GM12878 (cell line): ENCODE data around the gene SGF29.

Source experiments
- EP300 ChIP-seq, 2 experiments: fragments of 150-350 bp in 1 of 2; IDR thresholded peaks; 2 replicates each; pipeline ENCODE4 v1.6.1; 2011 to 2012; ENCODE audit warnings: low read depth in 2 of 2, low read length in 2 of 2, borderline replicate concordance in 1 of 2, improper control_type of control experiment in 1 of 2, inconsistent platforms in 1 of 2; ENCODE audit not compliant: control insufficient read depth in 1 of 2
- HDAC2 ChIP-seq: fragments of 200-600 bp; sonication (generic); IDR thresholded peaks from 2 replicates; pipeline ENCODE4 v1.6.1; 2017
- KAT2A ChIP-seq: conservative IDR thresholded peaks from 2 replicates; pipeline ENCODE4 v1.6.1; 2011; ENCODE audit warnings: low read depth, low read length; ENCODE audit not compliant: control insufficient read depth
- MTA2 ChIP-seq: fragments of 450-650 bp; IDR thresholded peaks from 2 replicates; pipeline ENCODE4 v1.6.1; 2016; ENCODE audit warnings: low read depth, mild to moderate bottlenecking, moderate library complexity
- NR2C2 ChIP-seq: IDR thresholded peaks from 2 replicates; pipeline ENCODE4 v1.6.1; 2011; ENCODE audit warnings: borderline replicate concordance, low read depth; ENCODE audit not compliant: control insufficient read depth, insufficient read length
- POLR2A ChIP-seq: IDR thresholded peaks from 2 replicates; pipeline ENCODE4 v1.6.1; 2011; ENCODE audit warnings: low read depth, mild to moderate bottlenecking, low read length
- ZNF207 ChIP-seq: fragments of 450-650 bp; IDR thresholded peaks from 2 replicates; pipeline ENCODE4 v1.6.1; 2014; ENCODE audit warnings: antibody characterized with exemption, mild to moderate bottlenecking, borderline replicate concordance
- ZZZ3 ChIP-seq: IDR thresholded peaks from 2 replicates; pipeline ENCODE4 v1.6.1; 2011; ENCODE audit warnings: low read depth; ENCODE audit not compliant: control insufficient read depth, insufficient read length
- TF ChIP-seq, protein P1 (sequence below), 3 experiments: IDR thresholded peaks in 2 of 3; conservative IDR thresholded peaks in 1 of 3; 2 replicates each; pipeline ENCODE4 v1.5.1; 2011; ENCODE audit warnings: low read depth in 3 of 3, low read length in 3 of 3, mild to moderate bottlenecking in 3 of 3, control low read depth in 2 of 3, moderate library complexity in 2 of 3, inconsistent platforms in 1 of 3, mixed read lengths in 1 of 3; ENCODE audit not compliant: control insufficient read depth in 2 of 3, insufficient read depth in 1 of 3; ENCODE audit errors: extremely low read depth in 1 of 3
- TF ChIP-seq, protein P2 (sequence below): fragments of 450-650 bp; IDR thresholded peaks from 2 replicates; pipeline ENCODE4 v1.6.1; 2018; ENCODE audit warnings: borderline replicate concordance, mild to moderate bottlenecking; ENCODE audit not compliant: partially characterized antibody

DNA sequence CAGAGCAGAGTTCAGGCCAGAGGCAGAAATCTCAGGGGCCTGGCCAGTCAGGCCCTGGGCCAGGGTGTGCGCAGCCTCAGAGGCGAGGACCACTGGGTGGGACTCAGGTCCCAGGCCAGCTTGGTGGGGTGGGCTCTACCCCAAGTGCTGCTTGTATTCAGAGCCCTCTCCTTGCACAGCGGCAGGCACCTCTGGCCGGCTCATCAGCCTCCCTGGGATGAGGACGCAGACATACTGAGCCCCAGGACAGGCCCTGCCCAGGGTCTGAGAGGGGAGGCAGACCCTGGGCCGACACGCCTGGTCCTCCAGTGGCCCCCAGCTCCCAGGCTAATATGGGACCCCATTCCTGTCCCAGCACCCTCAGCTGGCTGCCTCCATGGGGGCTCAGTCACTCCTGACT is 39.5 kb upstream of the SGF29 start:
- TF ChIP-seq, protein P1, sequence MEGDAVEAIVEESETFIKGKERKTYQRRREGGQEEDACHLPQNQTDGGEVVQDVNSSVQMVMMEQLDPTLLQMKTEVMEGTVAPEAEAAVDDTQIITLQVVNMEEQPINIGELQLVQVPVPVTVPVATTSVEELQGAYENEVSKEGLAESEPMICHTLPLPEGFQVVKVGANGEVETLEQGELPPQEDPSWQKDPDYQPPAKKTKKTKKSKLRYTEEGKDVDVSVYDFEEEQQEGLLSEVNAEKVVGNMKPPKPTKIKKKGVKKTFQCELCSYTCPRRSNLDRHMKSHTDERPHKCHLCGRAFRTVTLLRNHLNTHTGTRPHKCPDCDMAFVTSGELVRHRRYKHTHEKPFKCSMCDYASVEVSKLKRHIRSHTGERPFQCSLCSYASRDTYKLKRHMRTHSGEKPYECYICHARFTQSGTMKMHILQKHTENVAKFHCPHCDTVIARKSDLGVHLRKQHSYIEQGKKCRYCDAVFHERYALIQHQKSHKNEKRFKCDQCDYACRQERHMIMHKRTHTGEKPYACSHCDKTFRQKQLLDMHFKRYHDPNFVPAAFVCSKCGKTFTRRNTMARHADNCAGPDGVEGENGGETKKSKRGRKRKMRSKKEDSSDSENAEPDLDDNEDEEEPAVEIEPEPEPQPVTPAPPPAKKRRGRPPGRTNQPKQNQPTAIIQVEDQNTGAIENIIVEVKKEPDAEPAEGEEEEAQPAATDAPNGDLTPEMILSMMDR (IDR thresholded peaks at IDR 0.05 in 2 of 3, conservative IDR thresholded peaks at IDR 0.05 in 1 of 3; ENCODE audit: control insufficient read depth in 2 of 3, extremely low read depth in 1 of 3, insufficient read depth in 1 of 3, low read depth in 3 of 3, low read length in 3 of 3): no peak
- TF ChIP-seq ZNF207: no peak
- TF ChIP-seq, protein P2, sequence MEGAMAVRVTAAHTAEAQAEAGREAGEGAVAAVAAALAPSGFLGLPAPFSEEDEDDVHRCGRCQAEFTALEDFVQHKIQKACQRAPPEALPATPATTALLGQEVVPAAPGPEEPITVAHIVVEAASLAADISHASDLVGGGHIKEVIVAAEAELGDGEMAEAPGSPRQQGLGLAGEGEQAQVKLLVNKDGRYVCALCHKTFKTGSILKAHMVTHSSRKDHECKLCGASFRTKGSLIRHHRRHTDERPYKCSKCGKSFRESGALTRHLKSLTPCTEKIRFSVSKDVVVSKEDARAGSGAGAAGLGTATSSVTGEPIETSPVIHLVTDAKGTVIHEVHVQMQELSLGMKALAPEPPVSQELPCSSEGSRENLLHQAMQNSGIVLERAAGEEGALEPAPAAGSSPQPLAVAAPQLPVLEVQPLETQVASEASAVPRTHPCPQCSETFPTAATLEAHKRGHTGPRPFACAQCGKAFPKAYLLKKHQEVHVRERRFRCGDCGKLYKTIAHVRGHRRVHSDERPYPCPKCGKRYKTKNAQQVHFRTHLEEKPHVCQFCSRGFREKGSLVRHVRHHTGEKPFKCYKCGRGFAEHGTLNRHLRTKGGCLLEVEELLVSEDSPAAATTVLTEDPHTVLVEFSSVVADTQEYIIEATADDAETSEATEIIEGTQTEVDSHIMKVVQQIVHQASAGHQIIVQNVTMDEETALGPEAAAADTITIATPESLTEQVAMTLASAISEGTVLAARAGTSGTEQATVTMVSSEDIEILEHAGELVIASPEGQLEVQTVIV: no peak
- TF ChIP-seq MTA2: no peak
- TF ChIP-seq EP300 (IDR thresholded peaks at IDR 0.05; ENCODE audit: borderline replicate concordance in 1 of 2, control insufficient read depth in 1 of 2, low read depth in 2 of 2, low read length in 2 of 2): no peak
- no peak for TF ChIP-seq KAT2A
- no peak for TF ChIP-seq ZZZ3
- TF ChIP-seq HDAC2: no peak
- TF ChIP-seq POLR2A: no peak
- TF ChIP-seq NR2C2: no peak
